T47D (cell line): Measurements from ENCODE around the gene CNTN4.
A peak's percentile ranks its signal among the peaks of the same experiment; 100 is the strongest.

Source experiments
- DNase-seq, 2 experiments: peaks; one replicate each; pipeline versions ENCODE4 v3.0.0 to v3.0.0-alpha.2; 2011 to 2012; ENCODE audit warnings: low read depth in 1 of 2, low spot score in 1 of 2
- JUND ChIP-seq: IDR thresholded peaks from 2 replicates; pipeline ENCODE4 v1.6.1; 2012; ENCODE audit warnings: low read depth
- in situ Hi-C: cut with HindIII; loops from 2 replicates; pipeline ENCODE4 v1.10.0; 2016; ENCODE audit warnings: low sequenced_read_pairs, low pct_unique_long_range_greater_than_20kb

The CNTN4 gene

DNA sequence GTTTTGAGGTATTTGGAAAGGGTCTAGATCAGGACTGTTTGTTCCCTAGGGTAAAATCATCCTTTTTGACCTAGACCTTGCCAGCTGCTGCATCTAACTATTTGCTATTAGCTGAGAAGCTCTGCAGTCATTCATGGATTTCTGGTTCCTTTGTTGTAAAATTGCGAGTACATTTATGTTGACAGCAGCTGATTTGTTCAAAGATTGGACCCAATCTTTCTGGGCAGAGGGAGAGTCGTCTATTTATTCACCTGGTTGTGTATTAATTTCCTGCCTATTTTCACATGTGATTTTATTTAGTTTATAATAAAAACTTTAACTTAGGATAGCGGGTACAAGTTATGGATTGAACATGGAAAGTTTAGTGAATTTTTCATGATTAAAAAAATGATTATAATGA is 236.3 kb downstream of the CNTN4 start:
- no peak for TF ChIP-seq JUND
- in situ Hi-C loops: no loop called here
- DNase-seq: no peak

DNA sequence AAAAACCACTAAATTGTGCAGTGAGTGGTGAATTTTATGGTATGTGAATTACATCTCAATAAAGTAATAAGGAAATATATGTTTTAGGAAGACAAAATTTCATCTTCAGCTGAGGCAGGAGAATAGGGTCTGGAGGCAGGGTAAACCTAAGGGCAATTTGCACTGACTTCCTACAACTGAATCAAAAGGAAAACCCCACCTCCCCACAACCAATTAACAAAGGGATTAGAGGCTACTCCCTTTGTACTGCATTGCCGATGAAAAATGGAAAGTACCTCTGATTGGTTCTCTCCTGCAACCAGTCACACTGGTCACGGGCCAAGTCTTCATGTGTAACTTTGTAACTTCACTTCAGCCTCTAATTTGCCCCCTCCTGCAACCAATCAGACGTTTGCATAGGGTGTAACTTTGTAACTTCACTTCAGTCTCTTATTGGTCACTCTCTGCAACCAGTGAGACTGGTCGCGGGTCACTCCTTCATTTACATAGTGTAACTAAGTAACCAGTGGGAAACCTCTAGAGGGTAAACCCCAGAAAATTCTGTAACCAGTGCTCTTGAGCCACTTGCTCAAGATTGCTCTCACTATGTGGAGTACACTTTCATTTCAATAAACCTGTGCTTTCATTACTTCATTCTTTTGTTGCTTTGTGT is 244.5 kb downstream of the CNTN4 start:
- no peak for DNase-seq
- TF ChIP-seq JUND: no peak
- in situ Hi-C loops: no loop called here

DNA sequence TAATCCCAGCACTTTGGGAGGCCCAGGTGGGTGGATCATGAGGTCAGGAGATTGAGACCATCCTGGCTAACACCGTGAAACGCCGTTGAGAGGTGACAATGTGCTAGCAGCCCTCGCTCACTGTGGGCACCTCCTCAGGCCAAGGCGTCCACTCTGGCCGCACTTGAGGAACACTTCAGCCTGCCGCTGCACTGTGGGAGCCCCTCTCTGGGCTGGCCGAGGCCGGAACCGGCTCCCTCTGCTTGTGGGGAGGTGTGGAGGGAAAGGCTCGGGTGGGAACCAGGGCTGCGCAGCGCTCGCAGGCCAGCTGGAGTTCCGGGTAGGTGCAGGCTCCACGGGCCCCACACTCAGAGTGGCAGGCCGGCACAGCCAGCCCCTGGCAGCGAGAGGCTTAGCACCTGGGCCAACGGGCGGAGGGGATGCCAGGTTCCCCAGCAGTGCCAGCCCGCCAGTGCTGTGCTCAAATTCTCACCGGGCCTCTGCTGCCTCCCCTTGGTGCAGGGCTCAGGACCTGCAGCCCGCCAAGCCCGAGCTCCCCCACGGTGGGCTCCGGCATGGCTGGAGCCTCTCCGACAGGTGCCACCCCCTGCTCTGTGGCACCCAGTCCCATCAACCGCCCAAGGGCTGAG is 253.6 kb downstream of the CNTN4 start:
- no peak for TF ChIP-seq JUND
- in situ Hi-C loops: no loop called here
- no peak for DNase-seq

DNA sequence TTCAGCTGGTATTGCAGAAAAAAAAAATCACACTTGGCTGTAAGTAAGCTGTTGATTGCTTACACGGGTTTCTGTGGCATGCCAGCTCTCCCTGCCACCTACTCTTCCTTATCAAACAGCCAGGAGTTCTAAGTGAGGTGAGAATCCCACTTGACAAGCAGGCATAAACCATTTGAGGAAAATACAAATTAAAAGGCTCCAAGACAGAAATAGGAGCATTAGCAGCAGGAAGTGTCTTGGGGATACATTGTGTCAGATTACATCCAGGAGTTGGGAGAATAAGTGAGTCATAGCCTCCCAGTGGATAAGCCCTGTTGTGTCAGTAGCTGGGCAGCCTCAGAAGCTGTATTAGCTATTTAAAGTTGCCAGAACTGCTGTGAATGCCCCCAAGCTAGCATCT is 256.0 kb downstream of the CNTN4 start:
- in situ Hi-C loops: no loop called here
- DNase-seq: peak in 1 of 2 experiments; percentile 2
- no peak for TF ChIP-seq JUND

DNA sequence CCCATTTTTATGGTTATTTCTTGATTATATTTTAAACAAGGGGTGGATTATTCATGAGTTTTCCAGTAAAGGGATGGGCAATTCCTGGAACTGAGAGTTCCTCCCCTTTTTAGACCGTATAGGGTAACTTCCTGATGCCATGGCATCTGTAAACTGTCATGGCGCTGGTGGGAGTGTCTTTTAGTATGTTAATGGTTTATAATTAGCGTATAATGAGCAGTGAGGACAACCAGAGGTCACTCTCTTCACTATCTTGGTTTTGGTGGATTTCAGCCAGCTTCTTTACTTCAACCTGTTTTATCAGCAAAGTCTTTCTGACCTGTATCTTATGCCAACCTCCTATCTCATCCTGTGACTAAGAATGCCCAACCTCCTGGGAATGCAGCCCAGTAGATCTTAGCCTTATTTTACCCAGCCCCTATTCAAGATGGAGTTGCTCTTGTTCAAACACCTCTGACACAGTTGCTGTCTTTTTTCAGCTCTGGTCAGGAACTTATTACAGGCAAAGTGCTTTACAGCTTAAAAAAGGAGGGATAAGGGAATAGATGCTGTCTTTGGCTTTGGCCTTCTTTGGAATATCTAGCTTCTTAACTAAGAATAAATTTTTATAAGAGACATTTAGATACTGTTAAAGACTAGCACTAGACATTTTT is 257.8 kb downstream of the CNTN4 start:
- DNase-seq: no peak
- no peak for TF ChIP-seq JUND
- in situ Hi-C loops: no loop called here

DNA sequence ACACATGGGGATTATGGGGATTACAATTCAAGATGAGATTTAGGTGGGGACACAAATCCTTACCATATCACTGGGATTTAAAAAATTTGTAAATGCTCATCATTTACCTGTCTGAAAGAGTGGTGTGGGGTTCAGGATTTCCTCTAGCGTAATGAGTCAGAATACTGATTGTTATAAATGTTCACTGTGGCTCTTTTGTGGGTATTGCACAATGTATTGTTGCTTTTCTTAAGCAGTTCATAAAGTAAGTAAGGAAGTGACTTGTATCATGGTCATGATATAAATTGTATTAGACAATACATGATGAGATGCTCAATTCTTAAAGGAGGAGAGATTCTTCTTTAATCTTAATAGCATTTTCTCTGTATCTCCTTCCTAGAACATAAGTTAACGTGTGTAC is 262.1 kb downstream of the CNTN4 start:
- DNase-seq: no peak
- in situ Hi-C loops: no loop called here
- TF ChIP-seq JUND: no peak

DNA sequence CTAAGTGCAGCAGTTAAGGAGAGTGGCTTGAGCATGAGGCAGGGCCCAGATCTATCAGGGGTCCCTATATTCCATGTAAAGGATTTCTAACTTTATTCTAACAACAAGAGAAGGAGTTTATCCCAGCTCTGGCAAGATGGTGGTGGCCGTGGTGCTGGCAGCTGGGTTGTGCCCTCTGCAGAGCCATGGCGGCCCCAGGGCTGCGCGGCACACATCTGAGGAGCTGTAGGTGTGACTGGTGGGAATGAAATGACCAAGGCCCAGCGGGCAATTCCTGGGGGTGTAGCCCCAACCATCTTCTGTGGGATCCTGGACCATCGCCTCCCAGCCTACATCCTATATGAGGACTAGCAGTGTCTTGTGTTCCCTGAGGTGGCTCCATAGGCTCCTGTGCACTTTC is 263.5 kb downstream of the CNTN4 start:
- in situ Hi-C loops: no loop called here
- DNase-seq: no peak
- TF ChIP-seq JUND: no peak

DNA sequence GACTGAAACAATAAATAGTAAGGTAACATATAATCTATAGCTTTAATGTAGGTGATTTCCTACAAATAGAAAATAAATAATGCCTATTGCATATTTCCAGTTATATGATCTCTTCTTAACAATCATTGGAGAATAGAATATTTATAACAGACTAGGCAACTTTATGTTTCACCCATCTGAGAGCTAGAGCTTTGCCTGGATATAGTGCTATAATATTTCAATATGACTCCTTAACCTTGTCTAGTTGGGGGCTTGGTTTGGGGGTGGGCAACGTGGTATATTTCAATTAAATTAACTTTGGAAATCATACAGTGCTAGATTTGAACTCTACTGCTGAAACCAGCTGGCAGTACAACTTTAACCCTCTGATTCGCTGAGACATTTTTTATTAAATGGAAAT is 265.2 kb downstream of the CNTN4 start:
- in situ Hi-C loops: no loop called here
- no peak for DNase-seq
- TF ChIP-seq JUND: no peak

DNA sequence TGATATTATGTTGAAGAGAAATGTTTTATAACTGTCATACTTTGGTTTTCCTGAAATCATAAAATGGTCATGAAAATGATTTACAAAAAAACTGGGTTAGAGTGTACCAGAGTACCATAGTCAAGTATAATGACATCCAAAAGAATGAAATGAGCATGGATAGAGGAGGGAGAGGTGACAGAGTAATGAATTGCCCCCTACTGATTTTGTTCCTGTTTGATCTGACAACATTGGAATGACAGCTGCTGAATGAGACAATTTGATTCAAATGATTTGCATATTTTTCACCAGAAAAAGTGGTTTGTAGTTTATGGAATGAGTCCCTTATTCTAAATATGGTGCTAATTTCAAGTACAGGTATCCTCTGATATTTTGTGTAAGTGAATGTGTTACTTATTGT is 271.7 kb downstream of the CNTN4 start:
- no peak for TF ChIP-seq JUND
- DNase-seq: no peak
- in situ Hi-C loops: no loop called here

DNA sequence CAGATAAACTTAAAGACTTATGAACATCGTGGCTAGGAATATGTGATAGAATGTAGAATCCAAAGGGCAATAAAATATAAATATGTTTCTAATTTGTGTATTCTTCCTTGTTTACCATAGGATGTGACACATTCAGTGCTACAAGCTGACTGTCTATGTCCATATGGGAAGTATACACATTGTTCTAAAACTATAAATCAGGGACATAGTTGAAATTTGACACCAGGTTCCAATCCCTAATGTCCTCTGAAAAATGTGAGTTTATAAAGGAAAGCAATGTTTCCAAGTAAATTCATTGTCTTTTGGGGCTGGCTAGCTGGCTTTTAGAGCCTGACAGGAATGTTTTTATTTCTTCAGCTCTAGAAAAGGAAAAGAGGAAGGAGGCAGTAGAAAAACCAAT is 273.6 kb downstream of the CNTN4 start:
- no peak for TF ChIP-seq JUND
- no peak for DNase-seq
- in situ Hi-C loops: no loop called here

DNA sequence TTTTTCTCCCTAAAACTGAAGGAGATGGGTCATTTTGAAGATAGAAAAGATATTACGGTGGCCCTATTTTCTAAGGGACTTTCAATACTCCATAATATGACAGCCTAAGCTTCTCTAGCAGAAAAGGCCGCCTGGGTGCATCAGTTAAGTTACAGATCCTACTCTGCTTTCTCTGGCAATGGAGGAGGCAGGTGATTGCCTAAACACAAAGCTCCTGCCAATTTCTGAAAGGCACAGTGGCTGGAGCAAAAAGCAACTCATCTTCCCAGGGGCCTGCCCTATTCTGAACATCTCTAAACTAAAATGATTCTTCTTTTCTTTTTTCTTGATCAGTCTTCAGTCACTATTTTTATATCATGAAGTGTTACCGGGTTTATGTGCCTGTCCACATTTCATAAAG is 276.7 kb downstream of the CNTN4 start:
- in situ Hi-C loops: no loop called here
- DNase-seq: no peak
- TF ChIP-seq JUND: no peak

DNA sequence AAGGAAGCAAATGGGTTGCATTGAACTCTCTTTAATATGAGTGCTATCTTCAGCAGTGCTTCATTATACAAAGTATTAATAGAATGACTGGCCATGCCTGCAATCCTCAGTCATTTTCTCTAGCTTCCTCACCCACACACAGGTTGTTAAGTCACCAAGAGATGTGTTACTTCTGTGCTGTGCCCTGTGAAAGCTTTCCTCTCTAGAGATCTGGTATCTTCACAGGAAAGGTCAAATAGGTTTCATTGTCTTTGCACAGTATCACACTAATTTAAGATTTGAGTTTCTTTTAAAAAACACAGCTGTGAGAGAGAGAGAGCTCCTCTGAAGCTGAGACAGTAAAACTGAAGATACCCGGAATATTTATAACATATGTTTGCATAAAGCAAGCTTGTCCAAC is 278.6 kb downstream of the CNTN4 start:
- in situ Hi-C loops: no loop called here
- TF ChIP-seq JUND: no peak
- no peak for DNase-seq

DNA sequence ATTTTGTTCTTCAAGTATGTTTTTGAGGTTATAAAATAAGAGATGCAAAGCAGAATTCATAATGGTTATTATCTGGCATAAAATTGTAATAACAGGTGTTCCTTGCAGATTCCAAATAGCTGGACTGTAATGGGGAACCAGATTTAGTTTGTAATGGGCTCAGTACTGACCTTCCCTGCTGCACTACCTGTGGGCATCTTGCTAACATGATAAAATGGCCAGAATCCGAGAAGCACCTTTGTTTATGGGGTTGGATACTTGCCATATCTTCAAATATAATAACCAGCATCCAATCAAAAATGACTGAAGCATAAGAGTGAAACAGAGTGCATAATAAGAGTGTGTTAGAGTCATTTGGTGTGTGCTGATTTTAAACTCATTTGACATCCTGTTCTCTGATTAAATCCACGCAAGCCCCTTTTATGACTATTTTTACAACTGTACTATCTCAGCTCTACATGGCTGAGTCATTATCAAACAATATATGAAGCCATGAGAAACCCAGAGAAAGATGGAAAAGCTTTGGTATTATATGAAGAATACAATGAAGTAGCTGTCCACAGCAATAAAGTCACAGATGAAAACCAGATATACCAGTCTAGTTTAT is 292.4 kb downstream of the CNTN4 start:
- no peak for TF ChIP-seq JUND
- no peak for DNase-seq
- in situ Hi-C loops: no loop called here
